ENCODE data around the gene FCHSD2.
"Not testable (repeated sequence)": the region's sequence is repeated elsewhere in the genome, so short reads cannot be mapped to it uniquely, and the experiment has no call there.

FCHSD2 gene

DNA sequence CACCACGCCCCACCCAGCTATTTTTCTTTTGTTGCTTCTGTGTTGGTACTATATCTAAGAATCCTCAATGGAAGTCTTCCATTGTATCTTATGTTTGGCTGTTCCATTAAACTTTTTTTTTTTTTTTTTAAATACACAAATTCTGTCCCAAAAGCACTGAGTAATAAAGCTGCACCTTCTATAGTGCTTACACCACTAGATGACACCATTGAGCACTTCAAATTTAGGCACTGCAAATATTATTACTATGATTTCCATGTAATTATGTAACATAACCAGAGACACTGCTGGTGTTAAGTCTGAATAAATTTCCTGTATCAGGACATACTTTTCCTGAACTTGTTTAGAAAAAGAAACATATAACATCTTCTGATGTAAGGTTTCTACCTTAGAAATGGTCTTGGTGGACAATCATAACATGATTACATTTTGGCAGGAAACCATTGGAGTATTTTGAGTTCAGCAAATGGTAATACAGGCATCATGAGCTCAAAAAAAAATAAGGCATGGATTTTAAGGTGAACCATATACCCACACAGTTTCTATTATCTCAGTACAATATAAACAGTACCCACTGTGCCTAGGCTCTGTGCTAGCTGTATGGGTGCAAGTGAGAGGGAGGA is 217.4 kb downstream of the FCHSD2 start:
- no peak for DNase-seq (ENCODE audit: low read depth)

DNA sequence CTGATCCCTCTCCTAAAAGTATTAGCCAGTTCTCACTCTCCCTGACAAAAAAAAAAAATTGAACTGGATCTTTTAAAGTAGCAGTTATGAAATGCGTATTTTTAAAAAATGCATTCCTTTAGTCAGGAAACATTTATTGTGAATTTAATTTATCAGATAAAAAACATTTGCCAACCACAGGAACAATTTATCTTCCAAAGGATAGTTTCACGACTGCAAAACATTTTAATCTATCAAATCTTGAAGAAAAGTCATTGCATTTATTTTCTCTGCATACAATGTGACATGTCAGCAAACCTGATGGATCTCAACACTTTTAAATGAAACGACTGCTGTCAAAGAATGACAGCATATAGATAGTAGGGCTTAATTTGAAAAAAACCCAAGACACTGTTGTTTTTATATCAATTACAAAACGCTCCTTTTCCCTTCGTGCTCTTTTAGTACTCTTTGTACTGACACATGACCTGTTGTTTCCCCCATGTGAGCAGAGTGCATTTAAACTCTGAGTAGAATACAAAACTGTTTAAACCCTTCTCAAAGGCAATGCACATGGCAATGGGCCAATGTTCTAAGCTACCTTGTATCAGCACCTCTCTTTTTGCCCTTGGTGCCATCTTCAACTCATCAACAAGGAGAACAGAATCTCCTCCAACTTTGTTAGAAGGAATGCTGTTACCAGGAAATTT is 220.9 kb downstream of the FCHSD2 start:
- no peak for DNase-seq (ENCODE audit: low read depth)

- no peak for DNase-seq (ENCODE audit: low read depth)
Measured at GRCh38 chr11:72920001-72920400, 222.1 kb downstream of the FCHSD2 start.

GRCh38 chr11:72918851-72919250 is 223.3 kb downstream of the FCHSD2 start:
- no peak for DNase-seq (ENCODE audit: low read depth)

DNA sequence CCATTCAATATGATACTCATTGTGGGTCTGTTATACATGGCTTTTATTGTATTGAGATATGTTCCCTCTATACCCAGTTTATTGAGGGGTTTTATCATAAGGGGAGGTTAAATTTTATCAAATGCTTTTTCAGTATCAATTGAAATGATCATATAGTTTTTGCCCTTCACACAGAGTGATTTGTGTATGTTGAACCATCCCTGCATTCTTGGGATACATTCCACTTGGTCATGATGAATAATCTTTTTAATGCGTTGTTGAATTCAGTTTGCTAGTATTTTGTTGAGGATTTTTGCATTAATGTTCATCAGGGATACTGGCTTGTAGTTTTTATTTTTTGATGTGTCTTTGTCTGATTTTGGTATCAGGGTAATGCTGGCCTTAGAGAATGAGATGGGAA is 229.9 kb downstream of the FCHSD2 start:
- DNase-seq (ENCODE audit: low read depth), result no peak

DNA sequence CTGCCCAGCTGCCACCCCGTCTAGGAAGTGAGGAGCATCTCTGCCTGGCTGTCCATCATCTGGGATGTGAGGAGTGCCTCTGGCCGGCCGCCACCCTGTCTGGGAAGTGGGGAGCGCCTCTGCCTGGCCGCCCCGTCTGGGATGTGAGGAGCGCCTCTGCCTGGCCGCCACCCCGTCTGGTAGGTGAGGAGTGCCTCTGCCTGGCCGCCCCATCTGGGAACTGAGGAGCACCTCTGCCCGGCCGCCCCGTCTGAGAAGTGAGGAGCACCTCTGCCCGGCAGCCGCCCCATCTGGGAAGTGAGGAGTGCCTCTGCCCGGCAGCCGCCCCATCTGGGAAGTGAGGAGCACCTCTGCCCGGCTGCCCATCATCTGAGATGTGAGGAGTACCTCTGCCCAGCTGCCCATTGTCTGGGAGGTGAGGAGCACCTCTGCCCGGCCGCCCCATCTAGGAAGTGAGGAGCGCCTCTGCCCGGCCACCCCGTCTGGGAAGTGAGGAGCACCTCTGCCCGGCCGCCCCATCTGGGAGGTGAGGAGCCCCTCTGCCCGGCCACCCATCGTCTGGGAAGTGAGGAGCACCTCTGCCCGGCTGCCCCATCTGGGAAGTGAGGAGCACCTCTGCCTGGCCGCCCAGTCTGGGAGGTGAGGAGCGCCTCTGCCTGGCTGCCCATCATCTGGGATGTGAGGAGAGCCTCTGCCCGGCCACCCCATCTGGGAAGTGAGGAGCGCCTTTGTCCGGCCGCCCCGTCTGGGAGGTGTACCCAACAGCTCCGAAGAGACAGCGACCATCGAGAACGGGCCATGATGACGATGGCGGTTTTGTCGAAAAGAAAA is 232.3 kb downstream of the FCHSD2 start:
- DNase-seq (ENCODE audit: low read depth), result not testable (repeated sequence)

GRCh38 chr11:72908032-72908676 is 234.0 kb downstream of the FCHSD2 start:
- DNase-seq (ENCODE audit: low read depth), result no peak

DNA sequence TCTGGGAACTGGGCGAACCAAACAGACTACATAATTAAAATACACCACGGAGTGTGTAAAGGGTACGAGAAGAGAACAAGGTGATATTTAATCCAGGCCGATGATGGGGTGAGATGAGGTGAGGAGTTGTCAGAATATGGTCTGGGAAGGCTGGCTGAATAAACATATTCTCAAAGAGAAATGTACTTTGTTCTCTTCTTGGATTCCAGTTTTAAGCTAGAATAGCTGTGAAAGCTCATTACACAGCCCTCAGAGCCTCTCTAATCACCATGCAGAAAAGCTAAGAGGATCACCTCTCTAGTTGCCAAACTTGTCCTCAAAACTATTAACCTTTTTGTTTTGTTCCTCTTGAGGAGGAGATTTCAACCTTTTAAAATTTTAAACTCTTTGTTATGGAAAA is 238.1 kb downstream of the FCHSD2 start:
- DNase-seq (ENCODE audit: low read depth), result no peak

GRCh38 chr11:72901374-72901773 is 240.7 kb downstream of the FCHSD2 start:
- DNase-seq (ENCODE audit: low read depth), result no peak

DNA sequence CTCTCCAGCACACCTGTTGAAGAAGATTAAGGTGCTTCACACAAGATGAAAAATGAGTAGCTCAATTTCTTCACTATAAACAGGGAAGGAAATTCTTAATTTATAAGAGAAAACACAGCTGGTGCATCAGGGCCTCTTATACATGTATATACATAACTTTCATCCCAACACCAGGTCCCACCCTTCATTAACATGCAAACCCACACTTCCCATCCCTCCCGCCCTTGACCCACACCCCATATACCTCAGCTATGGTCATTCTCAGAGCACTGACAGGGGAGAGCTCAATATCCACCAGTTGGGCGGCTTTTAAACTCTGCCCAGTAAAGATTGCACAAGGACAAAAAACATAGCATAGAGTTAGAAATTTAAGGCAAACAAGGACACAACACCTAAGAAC is 242.1 kb downstream of the FCHSD2 start:
- no peak for DNase-seq (ENCODE audit: low read depth)

DNA sequence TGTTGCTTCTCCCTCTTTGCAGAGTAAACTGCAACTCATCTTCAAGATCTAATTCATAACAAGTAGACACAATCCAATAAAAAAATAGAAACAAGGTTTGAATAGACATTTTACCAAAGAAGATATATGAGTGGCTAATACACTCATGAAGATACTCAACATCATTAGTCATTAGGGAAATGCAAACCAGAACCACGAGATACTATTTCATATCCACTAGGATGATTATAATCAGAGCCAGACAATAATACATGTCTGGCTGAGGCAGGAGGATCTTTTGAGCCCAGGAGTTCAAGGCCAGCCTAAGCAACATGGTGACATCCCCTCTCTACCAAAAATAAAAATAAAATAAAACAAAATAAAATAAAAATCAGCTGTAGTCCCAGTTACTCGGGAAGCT is 242.9 kb downstream of the FCHSD2 start:
- DNase-seq (ENCODE audit: low read depth), result no peak

- no peak for DNase-seq (ENCODE audit: low read depth)
Measured at GRCh38 chr11:72897506-72897905, 244.6 kb downstream of the FCHSD2 start.

GRCh38 chr11:72896431-72896830 is 245.7 kb downstream of the FCHSD2 start:
- DNase-seq (ENCODE audit: low read depth), result no peak

- no peak for DNase-seq (ENCODE audit: low read depth)
Measured at GRCh38 chr11:72890881-72891280, 251.2 kb downstream of the FCHSD2 start.

DNA sequence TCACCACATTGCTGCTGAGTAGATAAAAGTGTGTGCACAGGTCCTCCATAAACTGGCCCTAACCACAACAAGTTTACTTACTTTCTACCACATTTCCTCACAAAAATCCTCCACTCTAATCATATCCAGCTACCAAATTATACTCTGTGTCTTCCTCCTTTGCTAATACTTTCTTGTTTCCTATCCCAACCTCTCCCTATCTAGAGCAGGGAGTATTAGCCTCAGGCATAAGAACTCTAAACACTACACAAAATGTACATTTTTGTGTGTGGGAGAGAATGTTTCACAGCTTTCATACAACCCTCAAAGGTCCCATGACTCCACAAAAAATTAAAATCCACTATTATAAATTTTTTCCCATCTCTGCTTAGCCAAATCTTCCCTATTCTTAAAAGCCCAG is 255.5 kb downstream of the FCHSD2 start:
- DNase-seq (ENCODE audit: low read depth), result no peak

GRCh38 chr11:72885749-72886609 is 256.1 kb downstream of the FCHSD2 start:
- no peak for DNase-seq (ENCODE audit: low read depth)

GRCh38 chr11:72876147-72876546 is 266.0 kb downstream of the FCHSD2 start:
- no peak for DNase-seq (ENCODE audit: low read depth)

- no peak for DNase-seq (ENCODE audit: low read depth)
Measured at GRCh38 chr11:72875736-72876135, 266.4 kb downstream of the FCHSD2 start.

DNA sequence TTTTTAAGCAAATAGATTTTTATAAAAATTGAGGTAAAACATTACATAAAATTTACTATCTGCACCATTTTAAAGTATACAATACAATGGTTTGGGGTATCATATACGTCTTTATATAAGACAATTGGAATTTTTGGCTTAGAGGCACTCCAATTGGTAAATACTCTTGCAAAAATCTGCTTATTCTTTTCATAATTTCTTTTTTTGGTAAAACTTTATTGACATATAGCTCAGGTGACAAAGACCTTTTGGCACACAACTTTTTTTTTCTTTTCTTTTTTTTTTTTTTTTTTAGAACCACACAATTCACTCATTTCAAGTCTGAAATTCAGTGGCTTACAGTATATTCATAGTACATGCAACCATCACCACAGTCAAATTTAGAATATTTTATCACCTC is 270.1 kb downstream of the FCHSD2 start:
- no peak for DNase-seq (ENCODE audit: low read depth)

GRCh38 chr11:72871119-72871518 is 271.0 kb downstream of the FCHSD2 start:
- DNase-seq (ENCODE audit: low read depth), result no peak

DNA sequence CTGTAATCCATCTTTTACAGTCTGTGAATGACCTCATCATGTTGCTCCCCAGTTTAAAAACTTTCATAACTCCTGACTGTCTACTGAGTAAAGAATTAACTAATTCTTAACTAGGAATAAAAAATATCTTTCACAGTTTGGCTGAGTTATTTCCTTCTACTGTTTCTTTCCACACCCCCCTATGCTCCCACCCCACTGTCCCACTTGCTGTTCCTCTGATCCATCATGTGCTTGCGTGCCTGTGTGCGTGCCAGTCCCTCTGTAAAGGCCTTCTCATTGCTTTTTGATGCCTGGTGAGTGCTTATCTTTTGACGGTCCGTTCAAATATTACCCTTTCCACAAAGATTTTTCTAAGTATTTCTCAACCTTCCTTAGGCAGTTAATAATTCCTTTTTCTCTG is 272.3 kb downstream of the FCHSD2 start:
- no peak for DNase-seq (ENCODE audit: low read depth)

- no peak for DNase-seq (ENCODE audit: low read depth)
Measured at GRCh38 chr11:72867970-72868369, 274.1 kb downstream of the FCHSD2 start.
